Omental fat pad (tissue), 4 donors: ENCODE data around the gene COPG2. TPM values are rescaled to one million over a fixed set of nuclear protein-coding genes. Genes with fewer than 3 reads are reported as not detected.
"Not testable (repeated sequence)": the region's sequence is repeated elsewhere in the genome, so short reads cannot be mapped to it uniquely, and the experiment has no call there.

Source experiments
- ATAC-seq: fragments of 150-250 bp; one replicate; pipeline ENCODE4 v1.9.1; 2016; ENCODE audit warnings: mild to moderate bottlenecking, moderate library complexity; ENCODE audit not compliant: low FRiP score
- DNase-seq: peaks from one replicate; pipeline ENCODE4 v3.0.0-alpha.2; 2019; ENCODE audit warnings: low spot score
- CTCF ChIP-seq, 3 donors: fragments of 450-650 bp; IDR thresholded peaks; one replicate each; pipeline ENCODE4 v1.5.1; 2016 to 2017; ENCODE audit warnings: antibody characterized with exemption in 3 of 3, mild to moderate bottlenecking in 3 of 3, moderate library complexity in 2 of 3
- total RNA-seq, 4 donors: library from RNA; depleted of rRNA; stranded (reverse); fragments of >200 nt; gene quantifications; one replicate each; pipeline ENCODE4 v1.1.0, GENCODE V29; 2016

The COPG2 gene
- total RNA-seq, 4 donors from 2014 or later = 12.6 to 29.8 (median 16.8) TPM

DNA sequence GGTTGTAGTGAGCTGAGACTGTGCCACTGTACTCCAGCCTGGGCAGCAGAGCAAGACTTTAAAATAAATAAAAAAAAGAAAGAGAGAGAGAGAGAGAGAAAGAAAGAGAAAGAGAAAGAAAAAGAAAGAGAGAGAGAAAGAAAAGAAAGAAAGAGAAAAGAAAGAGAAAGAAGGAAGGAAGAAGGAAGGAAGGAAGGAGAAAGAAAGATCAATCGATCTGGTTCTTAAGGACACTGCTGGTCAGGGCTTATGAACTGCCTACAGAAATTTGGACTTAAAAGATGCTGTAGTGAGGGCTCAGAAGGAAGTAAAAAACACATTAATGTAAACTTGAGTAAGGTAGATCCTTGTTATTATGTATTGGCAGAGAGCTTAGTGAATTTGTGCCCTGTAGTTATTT, 62.4 kb downstream of the COPG2 start:
- ATAC-seq (no peak), DNase-seq (no peak)
- TF ChIP-seq CTCF (IDR thresholded peaks at IDR 0.05) = no peak

DNA sequence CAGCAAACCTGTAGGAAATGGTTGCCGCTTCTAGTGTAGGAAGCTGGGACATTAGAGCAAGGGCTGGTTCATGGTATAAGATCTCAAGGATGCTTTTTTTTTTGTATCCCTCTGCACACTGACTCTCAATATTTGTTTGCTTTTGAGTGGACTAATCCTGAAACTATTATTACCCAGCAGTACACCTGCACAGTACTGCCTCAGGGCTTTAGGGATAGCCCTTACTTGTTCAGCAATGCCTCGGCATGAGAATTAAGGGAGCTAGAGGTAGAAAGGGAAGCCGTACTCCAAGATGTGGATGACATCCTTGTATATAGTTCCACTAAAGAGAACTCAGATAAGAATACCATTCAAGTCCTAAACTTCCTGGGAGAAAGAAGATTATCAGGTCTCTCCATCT, 70.5 kb downstream of the COPG2 start:
- no peak for DNase-seq
- TF ChIP-seq CTCF (IDR thresholded peaks at IDR 0.05) = no peak
- ATAC-seq = no peak

DNA sequence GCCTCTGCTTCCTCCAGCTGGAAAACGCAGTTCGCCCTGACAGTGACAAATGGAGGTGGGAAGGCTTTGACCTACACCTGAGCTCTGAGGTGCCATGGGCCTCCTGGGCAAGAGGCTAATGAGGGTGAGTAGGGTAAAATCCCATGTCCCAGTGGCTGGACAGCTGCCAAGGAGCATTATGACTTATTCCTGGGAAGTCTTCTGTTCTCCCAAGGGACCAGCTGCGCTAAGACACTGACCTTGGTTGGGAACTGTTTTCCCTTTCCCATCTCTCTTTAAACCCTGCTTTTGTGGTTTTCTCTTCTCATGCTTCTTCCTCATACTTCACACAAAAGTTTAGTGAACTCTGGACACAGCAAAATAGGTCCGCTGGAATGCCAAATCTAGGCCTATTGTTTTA, 72.6 kb downstream of the COPG2 start:
- TF ChIP-seq CTCF (IDR thresholded peaks at IDR 0.05) = no peak
- DNase-seq (no peak), ATAC-seq (no peak)

GRCh38 chr7:130593033-130593432, 75.5 kb downstream of the COPG2 start:
- no peak for TF ChIP-seq CTCF (IDR thresholded peaks at IDR 0.05)
- DNase-seq = no peak
- no peak for ATAC-seq

GRCh38 chr7:130591464-130591863, 77.1 kb downstream of the COPG2 start:
- not testable (repeated sequence) for ATAC-seq, DNase-seq

DNA sequence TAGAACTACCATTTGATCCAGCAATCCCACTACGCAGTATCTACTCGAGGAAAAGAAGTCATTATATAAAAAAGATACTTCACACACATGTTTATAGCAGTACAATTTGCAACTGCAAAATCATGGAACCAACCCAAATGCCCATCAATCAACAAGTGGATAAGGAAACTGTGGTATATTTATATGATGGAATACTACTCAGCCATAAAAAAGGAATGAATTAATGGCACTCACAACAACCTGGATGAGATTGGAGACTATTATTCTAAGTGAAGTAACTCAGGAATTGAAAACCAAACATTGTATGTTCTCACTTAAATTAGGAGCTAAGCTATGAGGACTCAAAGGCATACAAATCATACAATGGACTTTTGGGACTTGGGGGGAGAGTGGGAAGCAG, 82.6 kb downstream of the COPG2 start:
- ATAC-seq, DNase-seq: not testable (repeated sequence)

GRCh38 chr7:130575110-130575509, 93.4 kb downstream of the COPG2 start:
- DNase-seq = not testable (repeated sequence)

GRCh38 chr7:130570144-130570543, 98.4 kb downstream of the COPG2 start:
- not testable (repeated sequence) for DNase-seq, ATAC-seq

More at GRCh38 chr7:130575110-130575509, 93.4 kb downstream of the COPG2 start:
- not testable (repeated sequence) for ATAC-seq

- no peak for TF ChIP-seq CTCF (IDR thresholded peaks at IDR 0.05)
- ATAC-seq (no peak), DNase-seq (no peak)
Observed at GRCh38 chr7:130566898-130567280, 101.7 kb downstream of the COPG2 start.
